GM21528 (cell line): ENCODE results near the gene MYOM1.
"Not testable (repeated sequence)": the region's sequence is repeated elsewhere in the genome, so short reads cannot be mapped to it uniquely, and the experiment has no call there.

Experiments
- ATAC-seq: cut with Tn5 transposase; IDR thresholded peaks from one replicate; pipeline ENCODE4 v1.9.1; 2021; ENCODE audit warnings: mild to moderate bottlenecking, moderate library complexity; ENCODE audit not compliant: unreplicated experiment, low FRiP score

The MYOM1 gene

GRCh38 chr18:3044931-3045698, 174.7 kb downstream of the MYOM1 start:
- ATAC-seq = no peak

- no peak for ATAC-seq
These were observed 177.4 kb downstream of the MYOM1 start for GRCh38 chr18:3042379-3042778.

- ATAC-seq = no peak
These were observed 177.9 kb downstream of the MYOM1 start for GRCh38 chr18:3041843-3042242.

GRCh38 chr18:3040881-3041280, 178.9 kb downstream of the MYOM1 start:
- ATAC-seq = no peak

GRCh38 chr18:3040173-3040572, 179.6 kb downstream of the MYOM1 start:
- no peak for ATAC-seq

- peak; percentile 97 for ATAC-seq
These were observed 182.3 kb downstream of the MYOM1 start for GRCh38 chr18:3037423-3037915.

GRCh38 chr18:3036108-3036507, 183.7 kb downstream of the MYOM1 start:
- no peak for ATAC-seq

- no peak for ATAC-seq
These were observed 184.1 kb downstream of the MYOM1 start for GRCh38 chr18:3035635-3036034.

GRCh38 chr18:3032721-3033120, 187.0 kb downstream of the MYOM1 start:
- ATAC-seq = no peak

GRCh38 chr18:3029215-3029952, 190.4 kb downstream of the MYOM1 start:
- ATAC-seq = no peak

- not testable (repeated sequence) for ATAC-seq
These were observed 191.7 kb downstream of the MYOM1 start for GRCh38 chr18:3028115-3028514.

GRCh38 chr18:3027370-3027891, 192.3 kb downstream of the MYOM1 start:
- ATAC-seq = no peak

- ATAC-seq = no peak
These were observed 194.2 kb downstream of the MYOM1 start for GRCh38 chr18:3025544-3025943.

- ATAC-seq = not testable (repeated sequence)
These were observed 196.2 kb downstream of the MYOM1 start for GRCh38 chr18:3023603-3024002.
